ENCODE results near the gene TAAR9.

- TF ChIP-seq CTCF (IDR thresholded peaks at IDR 0.05) (no peak), POLR2A (IDR thresholded peaks at IDR 0.05) (no peak)
Measured at GRCh38 chr6:132491303-132491702, 46.8 kb upstream of the TAAR9 start.
